NCI-H460 (cell line): ENCODE measurements around the gene GAB2. TPM values are rescaled to one million over a fixed set of nuclear protein-coding genes. Genes with fewer than 3 reads are reported as not detected.

Experiments
- DNase-seq: peaks from one replicate; pipeline ENCODE4 v3.0.0-alpha.2; 2016; ENCODE audit warnings: low read depth; ENCODE audit errors: extremely low read depth
- total RNA-seq: library from RNA; depleted of rRNA; stranded (reverse); fragments of >200 nt; shearing (Covaris generic); gene quantifications from 2 replicates; pipeline ENCODE4 v1.2.3, GENCODE V29; 2014

The GAB2 gene
- total RNA-seq, 1 experiment from 2014 or later, result 2.6 TPM

DNA sequence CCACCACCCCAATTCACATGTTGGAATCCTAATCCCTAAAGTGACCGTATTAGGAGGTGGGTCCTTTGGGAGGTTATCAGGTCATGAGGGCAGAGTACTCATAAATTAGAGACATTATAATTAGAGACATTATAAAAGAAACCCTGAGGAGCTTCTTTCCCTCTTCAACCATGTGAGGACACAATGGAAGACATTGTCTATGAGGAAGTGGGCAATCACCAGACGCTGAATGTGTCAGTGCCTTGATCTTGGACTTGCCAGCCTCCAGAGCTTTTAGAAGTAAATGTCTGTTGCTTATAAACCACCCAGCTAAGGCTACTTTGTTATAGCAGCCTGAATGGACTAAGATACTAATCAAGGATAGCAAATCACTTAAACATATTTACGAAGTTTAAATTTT, 14.8 kb downstream of the GAB2 start:
- no peak for DNase-seq

DNA sequence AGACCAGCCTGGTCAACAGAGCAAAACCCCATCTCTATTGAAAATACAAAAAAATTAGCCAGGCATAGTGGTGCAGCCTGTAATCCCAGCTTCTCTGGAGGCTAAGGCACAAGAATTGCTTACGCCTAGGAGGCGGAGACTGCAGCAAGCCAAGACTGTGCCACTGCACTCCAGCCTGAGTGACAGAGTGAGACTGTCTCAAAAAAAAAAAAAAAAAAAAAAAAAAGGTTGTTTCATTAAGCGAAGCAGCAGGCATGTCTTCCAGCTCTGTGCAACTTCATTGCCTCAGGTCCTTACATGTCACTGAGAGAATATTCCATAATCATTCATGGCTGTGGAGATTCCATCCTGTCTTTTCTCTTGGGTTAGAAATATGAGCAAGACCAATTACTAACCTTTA, 16.9 kb downstream of the GAB2 start:
- DNase-seq, result no peak

GRCh38 chr11:78400116-78400515, 17.5 kb downstream of the GAB2 start:
- DNase-seq, result no peak

- DNase-seq, result no peak
Observed at GRCh38 chr11:78399136-78399535, 18.5 kb downstream of the GAB2 start.

- DNase-seq, result no peak
Observed at GRCh38 chr11:78398715-78399114, 18.9 kb downstream of the GAB2 start.

GRCh38 chr11:78397398-78397797, 20.2 kb downstream of the GAB2 start:
- DNase-seq, result no peak

- no peak for DNase-seq
Observed at GRCh38 chr11:78395597-78395996, 22.0 kb downstream of the GAB2 start.

DNA sequence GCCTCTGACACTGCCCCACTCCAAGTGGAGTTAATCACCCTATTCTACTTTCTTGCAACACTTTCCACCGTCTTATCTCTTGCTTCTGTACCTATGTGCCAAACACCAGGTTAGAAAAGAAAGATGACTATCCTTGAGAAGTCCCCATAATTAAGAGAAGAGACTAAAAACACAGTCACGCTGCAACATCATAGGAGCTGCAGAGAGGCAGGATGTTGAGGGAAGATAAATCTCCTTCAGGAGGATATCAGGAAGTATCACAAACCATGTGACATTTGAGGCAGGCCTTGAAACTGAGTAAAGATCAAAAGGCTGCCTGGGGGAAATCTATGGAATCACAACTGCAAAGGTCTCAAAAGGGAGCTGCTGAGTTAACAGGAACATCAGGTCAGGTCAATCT, 24.8 kb downstream of the GAB2 start:
- no peak for DNase-seq

DNA sequence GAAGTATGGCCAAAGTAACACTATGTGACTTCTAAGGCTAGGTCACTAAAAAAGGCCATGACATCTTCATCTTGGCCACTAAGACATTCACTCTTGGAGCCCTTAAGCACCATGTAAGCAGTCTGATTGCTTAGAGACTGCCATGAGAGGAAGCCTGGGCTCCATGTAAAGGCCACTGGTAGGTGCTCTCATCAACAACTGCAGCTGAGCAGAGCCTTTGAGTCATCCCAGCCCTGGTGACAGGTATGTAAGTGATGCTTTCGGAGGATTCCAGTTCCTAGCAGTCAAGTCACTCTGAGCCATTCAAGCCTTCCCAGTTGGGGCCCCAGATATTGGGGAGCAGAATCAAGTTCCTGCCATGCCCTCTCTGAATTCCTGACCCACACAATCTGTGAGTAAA, 26.2 kb downstream of the GAB2 start:
- DNase-seq, result no peak

DNA sequence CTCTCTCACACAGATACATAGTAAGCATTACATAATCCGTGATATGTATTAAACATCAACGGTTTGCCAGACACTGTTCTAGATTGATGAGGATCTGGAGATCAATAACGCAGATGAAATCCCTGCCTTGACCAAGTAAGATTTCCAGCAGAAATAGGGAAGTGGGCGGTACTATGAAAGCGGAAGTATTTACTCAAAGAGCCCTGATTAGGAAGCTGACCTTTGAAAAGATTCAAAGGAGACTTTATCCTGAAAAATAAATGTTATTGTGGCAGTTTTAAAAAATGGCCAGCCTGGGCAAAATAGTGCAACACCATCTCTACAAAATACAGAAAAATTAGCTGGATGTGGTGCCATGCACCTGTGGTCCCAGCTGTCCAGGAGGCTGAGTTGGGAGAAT, 26.8 kb downstream of the GAB2 start:
- no peak for DNase-seq

- no peak for DNase-seq
Observed at GRCh38 chr11:78386215-78386941, 31.2 kb downstream of the GAB2 start.

- DNase-seq, result no peak
Observed at GRCh38 chr11:78385205-78385604, 32.4 kb downstream of the GAB2 start.

DNA sequence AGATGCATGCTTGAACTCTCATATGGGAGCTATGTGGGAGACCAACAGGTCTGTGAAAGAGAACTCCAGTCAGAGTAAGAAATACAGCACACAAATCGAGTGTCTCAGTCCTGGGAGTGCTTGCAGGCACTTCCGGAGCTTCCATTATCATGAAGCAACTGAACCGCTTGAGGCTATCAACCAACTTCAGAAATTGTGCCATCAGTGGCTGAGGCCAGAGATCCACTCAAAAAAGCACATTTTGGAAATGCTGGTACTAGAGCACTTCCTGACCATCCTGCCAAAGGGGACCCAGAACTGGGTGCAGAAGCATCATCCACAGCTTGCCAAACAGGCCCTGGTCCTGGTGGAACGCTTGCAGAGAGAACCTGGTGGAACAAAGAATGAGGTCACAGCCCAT, 33.4 kb downstream of the GAB2 start:
- no peak for DNase-seq

- no peak for DNase-seq
Observed at GRCh38 chr11:78381865-78382264, 35.8 kb downstream of the GAB2 start.

GRCh38 chr11:78380615-78381051, 37.0 kb downstream of the GAB2 start:
- no peak for DNase-seq

GRCh38 chr11:78379039-78379670, 38.5 kb downstream of the GAB2 start:
- no peak for DNase-seq

GRCh38 chr11:78377625-78378418, 39.8 kb downstream of the GAB2 start:
- DNase-seq, result no peak

DNA sequence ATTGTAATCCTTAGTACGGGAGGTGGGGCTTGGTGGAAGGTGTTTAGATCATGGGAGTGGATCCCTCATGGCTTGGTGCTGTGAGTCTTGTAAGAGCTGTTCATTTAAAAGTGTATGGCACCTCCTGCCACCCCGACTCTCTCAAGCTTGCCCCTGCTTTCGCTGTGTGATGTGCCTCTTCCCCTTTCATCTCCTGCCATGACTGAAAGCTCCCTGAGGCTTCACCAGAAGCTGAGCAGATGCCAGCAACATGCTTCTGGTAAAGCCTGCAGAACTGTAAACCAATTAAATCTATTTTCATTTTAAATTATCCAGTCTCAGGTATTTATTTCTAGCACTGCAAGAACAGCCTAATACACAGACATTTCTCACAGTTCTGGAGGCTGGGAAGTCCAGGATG, 40.8 kb downstream of the GAB2 start:
- no peak for DNase-seq

DNA sequence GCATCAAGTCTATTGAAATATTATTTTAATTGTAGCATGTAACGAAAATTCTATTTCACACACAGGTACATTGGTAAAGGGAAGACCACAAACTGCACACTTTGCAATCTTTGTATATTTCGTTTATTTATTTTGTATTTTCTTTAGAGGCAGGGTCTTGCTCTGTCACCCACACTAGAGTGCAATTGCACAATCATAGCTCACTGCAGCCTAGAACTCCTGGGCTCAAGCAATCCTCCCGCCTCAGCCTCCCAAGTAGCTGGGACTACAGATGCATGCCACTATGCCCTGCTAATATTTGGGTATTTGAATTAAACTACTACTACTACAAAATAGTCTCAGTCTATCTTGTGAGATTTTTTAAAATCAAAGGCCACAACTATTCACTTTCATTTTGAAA, 42.7 kb downstream of the GAB2 start:
- DNase-seq, result no peak

- DNase-seq, result no peak
Observed at GRCh38 chr11:78373689-78374088, 43.9 kb downstream of the GAB2 start.

DNA sequence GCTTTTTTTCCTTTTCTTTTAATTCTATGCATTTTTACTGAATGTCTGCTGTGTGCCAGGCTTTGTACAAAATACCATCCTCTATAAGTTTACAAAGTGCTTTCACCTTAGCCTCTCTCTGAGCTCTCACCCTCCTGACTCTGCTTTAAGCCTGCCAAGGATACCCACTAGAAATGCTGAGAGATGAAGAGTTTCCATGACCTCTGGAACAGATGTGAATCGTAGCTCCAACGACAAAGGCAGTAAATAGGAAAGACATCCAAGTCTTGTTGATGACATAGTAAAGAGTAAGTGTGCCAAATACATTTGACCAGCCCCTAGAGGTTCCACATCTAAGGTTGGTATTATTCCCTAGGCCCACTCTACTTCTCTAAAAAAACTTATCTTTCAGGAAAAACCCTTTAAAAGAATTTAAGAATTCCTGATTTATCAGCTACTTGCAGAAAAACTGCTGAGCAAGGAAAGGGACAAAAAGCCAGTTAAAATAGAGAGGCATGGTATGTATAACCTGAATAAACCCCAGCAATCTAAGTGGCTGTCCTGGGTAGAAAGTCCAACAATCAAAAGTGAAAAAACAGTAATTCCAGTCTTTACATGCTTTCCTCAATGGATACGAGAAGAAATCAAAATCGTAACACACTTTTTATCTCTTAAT, 45.4 kb downstream of the GAB2 start:
- no peak for DNase-seq
